ENCODE data around the gene ZMYND10.

GRCh38 chr3:50302095-50303012 lies 43.2 kb downstream of the ZMYND10 start:
- TF ChIP-seq CTCF (IDR thresholded peaks at IDR 0.05 in 4 of 5, conservative IDR thresholded peaks at IDR 0.05 in 1 of 5) (no peak), POLR2A (IDR thresholded peaks at IDR 0.05) (no peak)

Measured in gastrocnemius medialis (tissue), 4 donors.